K562 (cell line): ENCODE measurements around the gene GFOD1. TPM values are rescaled to one million over a fixed set of nuclear protein-coding genes. Genes with fewer than 3 reads are reported as not detected.

Experiments
- ATAC-seq: fragments of 200-7000 bp; cut with Tn5 transposase; 3 replicates; pipeline ENCODE4 v1.9.1; 2020; ENCODE audit warnings: moderate library complexity
- BruUV-seq: library from RNA; stranded (reverse); fragments of 400-500 nt; replicated peaks from 2 replicates; lab custom pipeline; 2021; lab: Mats Ljungman, UMichigan
- CTCF ChIA-PET: fragments of 300-600 bp; formaldehyde crosslinking; extraction: SDS; loops from one replicate; lab custom pipeline; 2021; ENCODE audit warnings: low intra/inter-chr PET ratio; lab: Yijun Ruan, JAX
- POLR2A ChIA-PET: fragments of 300-600, 350-650 bp; sonication (Branson Sonifier 250); formaldehyde crosslinking; extraction: SDS; loops from one replicate; lab custom pipeline; 2021; ENCODE audit warnings: antibody characterized with exemption, inconsistent platforms; lab: Yijun Ruan, JAX
- DNase-seq, 4 experiments: peaks; one replicate each; pipeline versions ENCODE4 v3.0.0 to v3.0.0-alpha.2; 2011 to 2018; ENCODE audit warnings: low spot score in 3 of 4, mixed read lengths in 3 of 4; ENCODE audit errors: extremely low read depth in 1 of 4
- FAIRE-seq: peaks from 2 replicates; lab custom pipeline; 2011; peaks lifted over from hg19 to GRCh38; lab: Jason Lieb, UNC
- H2AFZ ChIP-seq: 2 replicates; pipeline ENCODE4 v1.6.0; 2011; ENCODE audit warnings: low read depth, low read length, control low read depth, inconsistent platforms
- H3K27ac ChIP-seq: fragments of 200-600 bp; 3 replicates; pipeline ENCODE4 v1.8.0; 2011; ENCODE audit warnings: low read depth, mild to moderate bottlenecking, control low read depth, inconsistent platforms, low read length, moderate library complexity, mixed read lengths; ENCODE audit errors: extremely low read depth
- H3K27me3 ChIP-seq, 2 experiments: fragments of 300-600 bp in 1 of 2; 2 replicates in 1 of 2; 3 replicates in 1 of 2; pipeline versions ENCODE4 v1.6.0 to v1.8.0; 2011; ENCODE audit warnings: inconsistent platforms in 2 of 2, low read length in 2 of 2, mild to moderate bottlenecking in 1 of 2, mixed read lengths in 1 of 2, moderate library complexity in 1 of 2; ENCODE audit not compliant: control insufficient read depth in 2 of 2, insufficient read depth in 2 of 2
- H3K36me3 ChIP-seq: fragments of 300-600 bp; 3 replicates; pipeline ENCODE4 v1.8.0; 2011; ENCODE audit warnings: mild to moderate bottlenecking, low read length, inconsistent platforms; ENCODE audit not compliant: control insufficient read depth, insufficient read depth
- H3K4me1 ChIP-seq, 2 experiments: fragments of 200-600 bp in 1 of 2; replicated peaks in 1 of 2; 2 replicates in 1 of 2; 3 replicates in 1 of 2; pipeline versions ENCODE4 v1.5.1 to v1.8.0; 2011; ENCODE audit warnings: inconsistent platforms in 2 of 2, low read length in 2 of 2, mild to moderate bottlenecking in 1 of 2, mixed read lengths in 1 of 2, moderate library complexity in 1 of 2; ENCODE audit not compliant: control insufficient read depth in 2 of 2, insufficient read depth in 2 of 2
- H3K4me2 ChIP-seq: 2 replicates; pipeline ENCODE4 v1.6.1; 2011; ENCODE audit warnings: low read length, control low read depth, inconsistent platforms, mixed read lengths; ENCODE audit not compliant: insufficient read depth
- H3K4me3 ChIP-seq: fragments of 200-600 bp; sonication (generic), shearing (Covaris generic); 2 replicates; pipeline ENCODE4 v1.5.1; 2016; ENCODE audit warnings: control low read depth, inconsistent platforms
- H3K79me2 ChIP-seq: fragments of 200-600 bp; 3 replicates; pipeline ENCODE4 v1.8.0; 2011; ENCODE audit warnings: low read length, inconsistent platforms; ENCODE audit not compliant: control insufficient read depth, insufficient read depth
- H3K9ac ChIP-seq, 2 experiments: 2 replicates each; pipeline versions ENCODE4 v1.6.0 to v1.6.1; 2011; ENCODE audit warnings: low read depth in 2 of 2, low read length in 2 of 2, control low read depth in 1 of 2, inconsistent platforms in 1 of 2, mild to moderate bottlenecking in 1 of 2, mixed read lengths in 1 of 2; ENCODE audit not compliant: insufficient read depth in 1 of 2
- H3K9me1 ChIP-seq: one replicate; pipeline ENCODE4 v1.6.0; 2011; ENCODE audit warnings: inconsistent platforms, mild to moderate bottlenecking, low read length, moderate library complexity; ENCODE audit not compliant: control insufficient read depth, insufficient read depth
- H3K9me3 ChIP-seq: replicated peaks from 2 replicates; pipeline ENCODE4 v1.5.1; 2011; ENCODE audit warnings: low read depth, low read length, inconsistent platforms; ENCODE audit not compliant: control insufficient read depth, insufficient read depth
- H4K20me1 ChIP-seq: replicated peaks from 2 replicates; pipeline ENCODE4 v1.6.1; 2011; ENCODE audit warnings: low read length, inconsistent platforms, mixed read lengths; ENCODE audit not compliant: control insufficient read depth, insufficient read depth
- CCAR2 ChIP-seq: fragments of 200-400 bp; formaldehyde crosslinking; IDR thresholded peaks from 2 replicates; pipeline ENCODE4 v1.6.1; 2017; ENCODE audit warnings: mild to moderate bottlenecking, low read depth, low read length
- FOXK1 ChIP-seq: sonication (generic); formaldehyde crosslinking; IDR thresholded peaks from 2 replicates; pipeline ENCODE4 v1.8.0; 2022; ENCODE audit warnings: missing genetic modification reagents, mild to moderate bottlenecking, borderline replicate concordance
- IRF2 ChIP-seq: sonication (generic); formaldehyde crosslinking; IDR thresholded peaks from 2 replicates; pipeline ENCODE4 v1.8.1; 2022; ENCODE audit warnings: mild to moderate bottlenecking, missing genetic modification reagents
- KDM1A ChIP-seq, 2 experiments: fragments of 450-650 bp; IDR thresholded peaks; 2 replicates each; pipeline ENCODE4 v1.6.1; 2016; ENCODE audit warnings: mild to moderate bottlenecking in 2 of 2
- MCM7 ChIP-seq, 2 experiments: fragments of 450-650 bp; IDR thresholded peaks; 2 replicates each; pipeline ENCODE4 v1.6.1; 2016 to 2018
- NR2F6 ChIP-seq: fragments of 450-650 bp; formaldehyde crosslinking; IDR thresholded peaks from 2 replicates; pipeline ENCODE4 v1.4.0; 2020; ENCODE audit warnings: mild to moderate bottlenecking
- SETDB1 ChIP-seq: IDR thresholded peaks from one replicate; pipeline ENCODE4 v1.6.1; 2012; ENCODE audit warnings: low read length, control low read depth, inconsistent platforms
- ZFP36 ChIP-seq: fragments of 150-350 bp; IDR thresholded peaks from 2 replicates; pipeline ENCODE4 v1.6.1; 2018; ENCODE audit warnings: low read length, low read depth; ENCODE audit not compliant: partially characterized antibody
- ZNF583 ChIP-seq: fragments of 250-450 bp; sonication (Bioruptor Pico); IDR thresholded peaks from 2 replicates; pipeline ENCODE4 v1.4.0; 2020
- ZNF766 ChIP-seq: fragments of 200-800 bp; sonication (Bioruptor generic); conservative IDR thresholded peaks from 2 replicates; pipeline ENCODE4 v1.6.1; 2016; ENCODE audit warnings: missing genetic modification characterization, missing compliant biosample characterization
- WGBS: fragments of 100-300 bp; shearing (Covaris generic); methylation state at CpG from one replicate; pipeline ENCODE4 v1.1.6; 2016; ENCODE audit warnings: low coverage, mixed read lengths; ENCODE audit not compliant: insufficient coverage; ENCODE audit errors: missing lambda C conversion rate; 5-methylcytosine and 5-hydroxymethylcytosine counted together
- in situ Hi-C: fragments of 300-500 bp; cut with MboI; formaldehyde crosslinking; loops from 4 replicates; pipeline ENCODE4 v1.15.0; 2018; ENCODE audit warnings: inconsistent platforms, mixed read lengths
- intact Hi-C: fragments of 100-400 bp; cut with micrococcal nuclease; formaldehyde crosslinking; loops from 2 replicates; pipeline ENCODE4 v1.14.2; 2022
- polyA plus RNA-seq, 8 experiments: library from polyadenylated mRNA; depleted of rRNA in 4 of 8; stranded (reverse) in 5 of 8; unstranded in 3 of 8; fragments of >200 nt; fragmentation: Nextera tagmentation in 2 of 8; fragmentation: Illumina TruSeq in 1 of 8; extraction: Ambion mirVana in 2 of 8; extraction: Trizol in 1 of 8; gene quantifications; 2 replicates each; pipeline versions ENCODE4 v1.2.1 to v1.2.3, GENCODE V29; 2011 to 2014; ENCODE audit warnings: inconsistent platforms in 1 of 8, missing spikeins in 1 of 8
- total RNA-seq, 7 experiments: library from RNA; depleted of rRNA in 6 of 7; stranded (reverse); fragments of >200 nt in 6 of 7; fragmentation: Illumina TruSeq in 2 of 7; extraction: Trizol in 2 of 7; gene quantifications; 2 replicates each; pipeline versions ENCODE4 v1.2.1 to v1.2.3, GENCODE V29; 2011 to 2021; ENCODE audit warnings: low replicate concordance in 1 of 7
- TF ChIP-seq, protein P1 (sequence below): fragments of 250-450 bp; sonication (Bioruptor Pico); IDR thresholded peaks from 2 replicates; pipeline ENCODE4 v1.8.0; 2021; ENCODE audit warnings: borderline replicate concordance, mild to moderate bottlenecking, moderate library complexity; ENCODE audit not compliant: poor library complexity, severe bottlenecking
- TF ChIP-seq, protein P2 (sequence below): sonication (generic); formaldehyde crosslinking; IDR thresholded peaks from 2 replicates; pipeline ENCODE4 v1.8.0; 2023; ENCODE audit warnings: mild to moderate bottlenecking, missing genetic modification reagents

Gene GFOD1
- total and polyA plus RNA-seq, 9 of the 15 experiments (the other 6 are each of a cell fraction or from before 2014, with no cell fraction given): 3.8 to 12.0 (median 8.2) TPM

DNA sequence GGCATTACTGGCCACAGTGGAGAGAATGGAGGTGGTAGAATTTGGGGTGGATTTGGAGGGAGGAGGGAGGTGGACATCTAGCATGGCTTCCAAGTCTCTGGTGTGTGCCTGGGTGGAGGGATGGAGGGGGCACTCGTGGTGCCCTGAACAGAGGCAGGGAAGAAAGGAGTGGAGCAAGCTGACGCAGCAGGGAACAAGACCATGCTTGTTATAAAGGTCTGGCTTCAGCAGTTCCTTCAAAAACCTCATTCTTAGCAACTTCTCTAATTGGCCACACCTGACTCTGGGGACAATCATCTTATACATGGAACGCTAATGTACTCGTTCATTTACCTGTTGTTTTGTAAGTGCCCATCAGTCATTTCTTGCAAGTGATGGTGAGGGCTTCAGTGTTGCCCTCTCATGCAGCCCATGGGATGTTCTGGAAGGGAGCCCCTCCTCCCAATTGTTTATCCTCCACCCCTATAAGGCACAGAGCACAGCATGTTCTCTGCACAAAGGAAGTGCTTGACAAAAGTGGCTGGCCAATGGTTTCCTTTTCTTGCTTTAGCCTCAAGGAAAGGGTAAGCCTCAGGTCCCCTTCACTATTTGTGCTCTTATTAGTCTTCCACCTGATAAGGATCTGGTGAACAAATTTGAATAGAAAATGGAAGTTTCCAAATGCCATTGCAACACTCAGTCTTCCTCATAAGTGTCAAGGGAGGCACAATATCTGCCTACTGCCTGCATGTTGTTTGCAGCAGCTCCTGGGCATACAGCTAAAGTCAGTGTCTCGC, 39.3 kb downstream of the GFOD1 start:
- Histone ChIP-seq H4K20me1 (no peaks in the 10 kb centered on the region; the same call in 1 of the 2 replicates), H3K4me1 (no peaks in the 10 kb centered on the region), H3K9me3 (no peaks in the 10 kb centered on the region), H3K4me2 (no peak overlapping the region), H2AFZ (no peak overlapping the region), H3K9me1 (no peaks in the 10 kb centered on the region), H3K79me2 (no peaks in the 10 kb centered on the region), H3K36me3 (no peaks in the 10 kb centered on the region; the same call in 2 of the 3 replicates), H3K9ac (no peak overlapping the region), H3K27me3 (no peaks in the 10 kb centered on the region), H3K4me3 (no peak overlapping the region), H3K27ac (no peak overlapping the region)
- CTCF ChIA-PET: no interaction called here
- no peak for DNase-seq
- no TSS peak for BruUV-seq
- in situ Hi-C loops: no loop called here
- no peak for FAIRE-seq
- WGBS: 22% methylated on average over 5 of the region's 5 CpGs
- no peak for ATAC-seq
- POLR2A ChIA-PET: no interaction called here
- TF ChIP-seq, protein P1, sequence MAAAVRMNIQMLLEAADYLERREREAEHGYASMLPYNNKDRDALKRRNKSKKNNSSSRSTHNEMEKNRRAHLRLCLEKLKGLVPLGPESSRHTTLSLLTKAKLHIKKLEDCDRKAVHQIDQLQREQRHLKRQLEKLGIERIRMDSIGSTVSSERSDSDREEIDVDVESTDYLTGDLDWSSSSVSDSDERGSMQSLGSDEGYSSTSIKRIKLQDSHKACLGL (CRISPR knock-in tag): no peak
- TF ChIP-seq, protein P2, sequence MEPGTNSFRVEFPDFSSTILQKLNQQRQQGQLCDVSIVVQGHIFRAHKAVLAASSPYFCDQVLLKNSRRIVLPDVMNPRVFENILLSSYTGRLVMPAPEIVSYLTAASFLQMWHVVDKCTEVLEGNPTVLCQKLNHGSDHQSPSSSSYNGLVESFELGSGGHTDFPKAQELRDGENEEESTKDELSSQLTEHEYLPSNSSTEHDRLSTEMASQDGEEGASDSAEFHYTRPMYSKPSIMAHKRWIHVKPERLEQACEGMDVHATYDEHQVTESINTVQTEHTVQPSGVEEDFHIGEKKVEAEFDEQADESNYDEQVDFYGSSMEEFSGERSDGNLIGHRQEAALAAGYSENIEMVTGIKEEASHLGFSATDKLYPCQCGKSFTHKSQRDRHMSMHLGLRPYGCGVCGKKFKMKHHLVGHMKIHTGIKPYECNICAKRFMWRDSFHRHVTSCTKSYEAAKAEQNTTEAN (CRISPR knock-in tag): no peak
- TF ChIP-seq ZFP36 (no peak), ZNF583 (CRISPR knock-in tag) (no peak), FOXK1 (CRISPR knock-in tag) (no peak), MCM7 (IDR thresholded peaks at IDR 0.05) (no peak), CCAR2 (no peak), NR2F6 (CRISPR knock-in tag) (no peak), KDM1A (IDR thresholded peaks at IDR 0.05) (no peak), IRF2 (no peak), ZNF766 (CRISPR knock-in tag) (no peak), SETDB1 (no peak)
- intact Hi-C loops: no loop called here
